NCI-H345 treated with DMSO at 0.1 percent for 48 hours (cell line): ENCODE results near the gene WWC1.
"Not testable (repeated sequence)": the region's sequence is repeated elsewhere in the genome, so short reads cannot be mapped to it uniquely, and the experiment has no call there.

Experiments used
- DNase-seq: peaks from one replicate; lab custom pipeline; 2025; ENCODE audit not compliant: unreplicated experiment; lab: John Stamatoyannopoulos, UW

The WWC1 gene

GRCh38 chr5:168307925-168308584 is 16.6 kb downstream of the WWC1 start:
- DNase-seq: no peak

DNA sequence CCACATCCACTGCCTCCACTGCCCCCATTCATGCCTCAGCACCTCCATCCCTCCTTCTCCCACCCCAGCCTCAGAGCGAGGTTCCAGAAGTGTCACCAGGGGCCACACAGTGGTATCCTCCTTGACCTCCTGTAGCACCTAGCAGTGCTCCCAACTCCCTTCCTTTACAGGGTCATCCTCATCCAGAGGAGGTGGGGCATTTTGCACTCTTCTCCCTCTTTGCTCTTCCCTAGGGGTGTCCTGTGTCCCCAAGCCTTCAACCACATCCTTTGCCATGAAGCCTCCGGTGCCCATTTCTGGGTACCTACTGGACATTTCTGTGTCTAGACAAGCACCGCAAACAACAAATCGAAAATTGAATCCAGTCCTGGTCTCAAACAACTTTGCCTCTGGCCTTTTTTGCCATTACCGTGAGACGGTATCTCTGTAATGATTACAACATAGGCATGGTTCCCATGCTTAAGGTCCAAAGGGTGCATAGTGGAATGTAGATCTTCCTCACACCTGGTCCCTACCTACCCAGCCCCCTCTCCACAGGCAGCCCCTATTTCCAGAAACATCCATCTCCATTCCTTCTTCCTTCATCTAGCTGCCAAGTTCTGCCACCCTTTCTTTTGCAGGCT is 17.6 kb downstream of the WWC1 start:
- no peak for DNase-seq

DNA sequence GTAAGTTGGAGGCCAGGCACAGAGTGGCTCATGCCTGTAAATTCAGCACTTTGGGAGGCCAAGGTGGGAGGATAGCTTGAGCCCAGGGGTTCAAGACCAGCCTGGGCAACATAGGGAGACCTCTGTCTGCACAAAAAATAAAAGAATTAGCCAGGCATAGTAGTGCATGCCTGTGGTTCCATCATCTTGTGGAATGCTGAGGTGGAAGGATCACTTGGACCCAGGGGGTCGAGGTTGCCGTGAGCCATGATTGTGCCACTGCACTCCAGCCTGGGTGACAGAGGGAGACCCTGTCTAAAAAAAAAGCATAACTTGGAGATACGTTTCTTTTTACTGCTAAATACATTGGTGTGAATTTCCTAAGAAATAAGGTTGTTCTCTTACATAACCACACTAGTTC is 19.1 kb downstream of the WWC1 start:
- not testable (repeated sequence) for DNase-seq

GRCh38 chr5:168311061-168311566 is 19.7 kb downstream of the WWC1 start:
- no peak for DNase-seq

DNA sequence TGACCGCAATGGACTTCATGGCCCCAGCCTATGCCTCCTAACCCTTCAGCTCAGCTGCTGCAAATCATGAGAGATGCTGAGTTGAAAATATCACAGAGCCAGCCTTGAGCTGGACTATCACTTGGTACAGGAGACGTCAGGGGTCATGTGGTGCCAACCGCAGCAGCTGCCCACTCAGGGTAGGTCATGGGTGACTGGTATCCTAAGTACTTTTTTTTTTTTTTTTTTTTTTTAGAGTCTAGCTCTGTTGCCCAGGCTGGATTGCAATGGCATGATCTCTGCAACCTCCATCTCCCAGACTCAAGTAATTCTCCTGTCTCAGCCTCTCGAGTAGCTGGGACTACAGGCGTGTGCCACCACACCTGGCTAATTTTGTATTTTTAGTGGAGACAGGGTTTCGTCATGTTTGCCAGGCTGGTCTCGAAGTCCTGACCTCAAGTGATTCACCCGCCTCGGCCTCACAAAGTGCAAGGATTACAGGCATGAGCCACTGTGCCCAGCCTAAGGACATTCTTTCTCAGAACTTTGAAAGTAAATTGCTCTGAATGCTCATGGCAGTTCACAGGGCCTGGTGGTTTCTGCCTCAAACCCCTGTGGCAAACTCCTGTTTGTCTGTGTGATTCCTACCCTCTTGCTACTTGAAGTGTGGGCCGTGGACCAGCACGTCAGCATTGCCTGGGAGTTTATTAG is 21.3 kb downstream of the WWC1 start:
- DNase-seq: no peak

- DNase-seq: no peak
Measured at GRCh38 chr5:168313596-168314204, 22.3 kb downstream of the WWC1 start.

GRCh38 chr5:168314735-168315411 is 23.4 kb downstream of the WWC1 start:
- DNase-seq: no peak

DNA sequence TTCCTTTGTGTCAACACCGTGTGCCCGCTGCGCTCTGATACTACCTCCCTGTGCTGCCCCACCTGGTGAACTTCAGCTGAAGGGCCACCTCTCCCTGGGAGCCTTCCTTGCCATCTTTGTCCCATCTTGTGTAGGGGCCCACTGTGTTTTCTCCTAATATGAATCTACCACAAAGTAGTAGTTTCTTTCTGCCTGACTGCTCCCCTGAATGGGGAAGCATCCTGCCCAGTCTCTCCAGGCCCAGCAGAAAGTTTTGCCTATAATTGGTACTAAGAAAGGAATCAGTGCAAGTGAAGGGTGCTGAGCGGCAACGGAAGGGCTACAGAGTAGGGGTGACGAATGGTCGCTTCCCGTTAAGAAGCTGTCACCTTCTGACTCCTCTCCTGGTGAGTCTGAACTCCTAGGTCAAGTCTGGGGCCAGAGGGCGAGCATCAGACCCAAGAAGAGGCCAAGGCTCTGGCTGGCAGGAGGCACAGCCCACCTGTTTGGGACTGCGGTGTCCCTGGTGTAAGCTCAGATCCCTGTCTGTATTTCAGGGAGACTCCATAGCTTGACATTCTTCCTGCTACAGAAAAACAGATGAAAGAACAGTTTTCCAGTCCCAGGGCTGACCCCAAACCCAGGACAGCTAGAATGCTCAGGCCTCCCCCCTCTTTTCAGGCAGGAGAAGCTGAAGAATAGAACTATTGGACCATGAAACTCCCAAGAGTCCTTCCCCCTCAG is 24.1 kb downstream of the WWC1 start:
- DNase-seq: no peak

GRCh38 chr5:168316139-168316578 is 24.7 kb downstream of the WWC1 start:
- peak; percentile 73 for DNase-seq

GRCh38 chr5:168317096-168317520 is 25.7 kb downstream of the WWC1 start:
- DNase-seq: no peak

DNA sequence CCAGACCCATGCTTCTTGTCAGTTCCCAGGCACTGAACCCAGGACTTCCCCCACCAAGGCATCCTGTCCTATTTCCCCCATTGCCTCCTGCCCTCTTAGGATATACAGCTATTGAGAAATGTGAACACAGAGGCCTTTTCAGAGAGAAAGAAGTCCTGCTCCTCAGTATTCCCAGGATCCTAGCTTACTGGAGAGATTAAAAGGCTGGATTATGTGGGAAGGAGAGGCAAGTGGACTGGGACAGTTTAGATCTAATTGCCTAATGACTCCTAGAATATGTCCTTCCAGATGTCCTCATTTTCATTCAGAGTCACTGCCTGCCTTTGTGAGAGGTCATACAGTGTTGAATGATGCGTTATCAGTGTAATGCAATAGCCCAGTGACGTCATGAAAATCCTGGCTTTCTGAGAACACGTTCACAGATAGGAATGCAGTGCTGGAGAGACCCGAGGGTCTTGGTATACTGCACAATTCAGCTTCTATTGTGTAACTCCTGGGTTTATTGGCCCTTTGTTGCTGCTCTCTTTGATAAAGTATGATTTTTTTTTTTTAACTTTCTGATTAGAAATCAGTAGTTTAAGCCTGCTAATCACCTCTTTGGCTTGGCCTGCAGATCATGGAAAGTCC is 26.2 kb downstream of the WWC1 start:
- no peak for DNase-seq

DNA sequence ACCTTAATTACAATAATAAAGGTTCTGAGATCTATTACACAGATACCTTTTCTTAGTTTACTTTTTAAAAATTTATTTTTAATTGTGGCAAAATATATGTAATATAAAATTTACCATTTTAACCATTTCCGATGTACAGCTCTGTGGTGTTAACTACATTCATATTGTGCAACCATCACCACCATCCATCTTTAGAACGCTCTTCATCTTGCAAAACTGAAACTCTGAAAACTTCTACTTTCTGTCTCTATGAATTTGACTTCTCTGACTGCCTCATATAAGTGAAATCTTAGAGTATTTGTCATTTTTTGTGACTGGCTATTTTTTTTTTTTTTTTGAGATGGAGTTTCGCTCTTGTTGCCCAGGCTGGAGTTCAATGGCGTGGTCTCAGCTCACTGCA is 26.8 kb downstream of the WWC1 start:
- DNase-seq: no peak

DNA sequence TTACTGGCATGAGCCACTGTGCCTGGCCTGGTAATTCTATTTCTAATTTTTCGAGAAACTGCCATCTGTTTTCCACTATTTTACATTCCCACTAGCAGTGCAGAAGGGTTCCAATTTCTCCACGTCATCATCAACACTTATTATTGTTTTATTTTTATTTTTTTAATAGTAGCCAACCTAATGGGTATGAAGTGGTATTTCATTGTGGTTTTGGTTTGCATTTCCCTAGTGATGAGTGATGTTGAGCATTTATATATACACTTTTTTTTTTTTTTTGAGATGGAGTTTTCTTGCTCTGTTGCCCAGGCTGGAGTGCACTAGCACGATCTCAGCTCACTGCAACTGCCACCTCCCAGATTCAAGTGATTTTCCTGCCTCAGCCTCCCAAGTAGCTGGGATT is 28.3 kb downstream of the WWC1 start:
- no peak for DNase-seq

GRCh38 chr5:168320805-168321204 is 29.4 kb downstream of the WWC1 start:
- DNase-seq: no peak

DNA sequence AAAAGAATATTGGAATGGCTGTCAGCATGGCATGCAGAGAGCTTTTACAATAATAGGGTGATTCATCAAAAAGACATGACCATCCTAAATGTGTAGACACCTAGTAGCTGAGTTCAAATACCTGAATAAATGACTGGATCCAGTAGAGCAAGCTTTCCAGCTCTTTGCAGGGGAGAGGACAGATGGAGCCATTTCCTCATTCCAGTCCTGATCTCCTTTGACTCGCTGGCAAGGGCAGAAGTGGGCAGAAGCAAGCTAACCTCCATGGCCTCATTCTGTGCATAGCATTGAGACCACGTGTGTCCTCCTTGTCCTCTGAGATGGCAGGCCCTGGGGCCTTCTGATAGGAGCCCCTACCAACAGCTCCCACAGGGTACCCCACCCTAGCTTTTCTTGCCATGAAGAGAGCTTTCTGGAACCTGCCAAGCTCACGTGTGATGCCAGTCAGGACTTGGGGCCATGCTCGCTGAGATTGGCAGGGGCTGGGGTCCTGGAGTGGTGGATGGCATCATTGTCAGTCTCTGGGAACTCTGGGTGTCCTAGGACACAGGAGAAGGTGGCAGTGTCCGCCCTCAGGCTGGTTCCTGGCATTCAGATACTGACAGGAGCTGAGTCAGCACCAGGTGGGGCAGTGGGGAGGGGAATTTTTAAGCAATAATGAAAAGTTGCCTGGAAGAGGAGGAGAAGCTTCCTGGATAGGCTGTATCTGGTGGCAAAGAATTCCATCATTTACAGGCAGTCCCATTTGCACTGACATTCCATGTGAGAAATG is 33.6 kb downstream of the WWC1 start:
- no peak for DNase-seq

DNA sequence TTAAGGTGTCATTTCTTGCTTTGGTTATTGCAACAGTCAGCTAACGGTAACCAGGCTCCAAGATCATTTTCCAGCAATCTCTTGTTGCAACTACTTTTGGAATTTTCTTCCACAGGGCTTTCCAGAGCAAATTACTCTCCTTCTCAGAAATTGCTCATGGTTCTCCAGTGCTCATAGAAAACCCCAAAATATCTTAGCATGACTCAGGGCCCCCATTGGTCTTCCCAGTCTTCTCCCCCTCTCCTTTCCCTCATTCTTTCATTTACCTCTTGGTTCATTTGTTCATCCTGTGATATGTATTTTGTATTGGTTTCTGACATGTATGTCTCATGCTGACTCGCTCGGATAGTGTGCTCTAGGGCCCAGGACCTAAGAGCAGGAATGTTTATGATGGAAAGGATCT is 35.6 kb downstream of the WWC1 start:
- no peak for DNase-seq

DNA sequence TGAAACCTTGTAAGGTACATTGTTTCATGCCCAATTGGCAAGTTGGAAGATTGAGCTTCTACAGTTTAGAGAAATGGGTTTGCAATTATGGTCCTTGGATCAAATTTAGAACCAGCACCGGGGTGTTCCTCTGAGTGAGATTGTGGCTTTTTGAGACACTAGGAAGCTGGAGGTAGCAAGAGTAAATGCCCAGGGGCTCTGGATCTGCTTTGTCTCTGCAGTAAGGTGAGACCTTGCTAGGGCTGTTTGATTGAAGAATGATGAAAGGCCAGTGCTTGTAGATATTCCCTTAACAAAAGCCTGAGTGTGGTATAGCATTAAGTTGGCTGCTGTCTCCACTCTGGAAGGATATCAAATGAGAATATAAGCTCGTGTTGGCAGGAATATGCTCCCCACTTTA is 36.0 kb downstream of the WWC1 start:
- DNase-seq: no peak

- no peak for DNase-seq
Measured at GRCh38 chr5:168327994-168328393, 36.5 kb downstream of the WWC1 start.

GRCh38 chr5:168328814-168329213 is 37.4 kb downstream of the WWC1 start:
- peak; percentile 67 for DNase-seq
